22Rv1 (cell line): ENCODE results near the gene TMEM135.

Experiments used
- ZFX ChIP-seq: fragments of 450-650 bp; IDR thresholded peaks from 2 replicates; pipeline ENCODE4 v1.6.1; 2017; ENCODE audit warnings: antibody characterized with exemption, borderline replicate concordance
- TF ChIP-seq, protein P1 (sequence below): fragments of 450-650 bp; IDR thresholded peaks from 2 replicates; pipeline ENCODE4 v1.5.1; 2017; ENCODE audit warnings: mild to moderate bottlenecking

DNA sequence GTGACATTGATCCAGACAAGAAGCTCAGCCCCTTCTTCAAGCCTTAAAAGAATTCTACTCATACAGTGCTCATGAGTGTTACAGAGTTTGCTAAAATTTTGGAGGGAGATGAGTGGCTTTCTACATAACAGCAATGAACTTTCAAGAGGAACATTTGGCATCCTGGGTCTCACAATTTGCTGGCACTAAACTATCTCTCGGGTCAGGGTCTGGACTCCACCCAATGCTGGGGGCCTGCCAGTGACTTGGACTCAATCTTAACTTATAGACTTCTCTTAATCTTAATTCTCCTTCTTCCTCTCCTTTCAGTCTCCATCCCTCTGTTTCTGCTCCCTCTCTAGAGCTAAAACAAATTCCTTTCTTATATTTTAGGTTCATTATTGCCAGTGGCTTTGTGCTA, 317.9 kb downstream of the TMEM135 start:
- TF ChIP-seq, protein P1, sequence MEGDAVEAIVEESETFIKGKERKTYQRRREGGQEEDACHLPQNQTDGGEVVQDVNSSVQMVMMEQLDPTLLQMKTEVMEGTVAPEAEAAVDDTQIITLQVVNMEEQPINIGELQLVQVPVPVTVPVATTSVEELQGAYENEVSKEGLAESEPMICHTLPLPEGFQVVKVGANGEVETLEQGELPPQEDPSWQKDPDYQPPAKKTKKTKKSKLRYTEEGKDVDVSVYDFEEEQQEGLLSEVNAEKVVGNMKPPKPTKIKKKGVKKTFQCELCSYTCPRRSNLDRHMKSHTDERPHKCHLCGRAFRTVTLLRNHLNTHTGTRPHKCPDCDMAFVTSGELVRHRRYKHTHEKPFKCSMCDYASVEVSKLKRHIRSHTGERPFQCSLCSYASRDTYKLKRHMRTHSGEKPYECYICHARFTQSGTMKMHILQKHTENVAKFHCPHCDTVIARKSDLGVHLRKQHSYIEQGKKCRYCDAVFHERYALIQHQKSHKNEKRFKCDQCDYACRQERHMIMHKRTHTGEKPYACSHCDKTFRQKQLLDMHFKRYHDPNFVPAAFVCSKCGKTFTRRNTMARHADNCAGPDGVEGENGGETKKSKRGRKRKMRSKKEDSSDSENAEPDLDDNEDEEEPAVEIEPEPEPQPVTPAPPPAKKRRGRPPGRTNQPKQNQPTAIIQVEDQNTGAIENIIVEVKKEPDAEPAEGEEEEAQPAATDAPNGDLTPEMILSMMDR, result no peak
- no peak for TF ChIP-seq ZFX
